Endodermal cell (in vitro differentiated cells): ENCODE results near the gene RCBTB1. TPM values are rescaled to one million over a fixed set of nuclear protein-coding genes. Genes with fewer than 3 reads are reported as not detected.

ENCODE experiments used
- DNase-seq: peaks from one replicate; pipeline ENCODE4 v3.0.0-alpha.2; 2017
- H3K27ac ChIP-seq: 2 replicates; pipeline ENCODE4 v1.5.1; 2013; ENCODE audit warnings: mild to moderate bottlenecking, low read depth, low read length, moderate library complexity
- H3K27me3 ChIP-seq: 2 replicates; pipeline ENCODE4 v1.6.1; 2013; ENCODE audit warnings: mild to moderate bottlenecking, low read length, moderate library complexity; ENCODE audit not compliant: insufficient read depth, control insufficient read depth, poor library complexity, severe bottlenecking
- H3K36me3 ChIP-seq: 2 replicates; pipeline ENCODE4 v1.7.0; 2013; ENCODE audit warnings: mild to moderate bottlenecking, low read length, moderate library complexity; ENCODE audit not compliant: control insufficient read depth, insufficient read depth
- H3K4me1 ChIP-seq: one replicate; pipeline ENCODE4 v1.7.0; 2013; ENCODE audit warnings: low read length; ENCODE audit not compliant: control insufficient read depth, insufficient read depth
- H3K4me3 ChIP-seq: 2 replicates; pipeline ENCODE4 v1.5.1; 2013; ENCODE audit warnings: mild to moderate bottlenecking, low read length, moderate library complexity
- H3K9ac ChIP-seq: 2 replicates; pipeline ENCODE4 v1.6.1; 2013; ENCODE audit warnings: mild to moderate bottlenecking, low read length, moderate library complexity; ENCODE audit not compliant: poor library complexity, severe bottlenecking; ENCODE audit errors: extremely low read depth
- H3K9me3 ChIP-seq: 2 replicates; pipeline ENCODE4 v1.6.1; 2013; ENCODE audit warnings: mild to moderate bottlenecking, low read length, moderate library complexity; ENCODE audit not compliant: control insufficient read depth
- H3K27ac Mint-ChIP-seq: 2 replicates; pipeline ENCODE4 v1.8.0; 2020; ENCODE audit warnings: mixed read lengths
- H3K27me3 Mint-ChIP-seq: 2 replicates; pipeline ENCODE4 v1.8.0; 2021; ENCODE audit warnings: mild to moderate bottlenecking, mixed read lengths; ENCODE audit not compliant: insufficient read depth
- H3K36me3 Mint-ChIP-seq: 2 replicates; pipeline ENCODE4 v1.8.0; 2020; ENCODE audit warnings: low read depth, mixed read lengths
- H3K4me1 Mint-ChIP-seq: 2 replicates; pipeline ENCODE4 v1.8.0; 2020; ENCODE audit warnings: mixed read lengths
- H3K4me3 Mint-ChIP-seq: 2 replicates; pipeline ENCODE4 v1.8.0; 2020; ENCODE audit warnings: mild to moderate bottlenecking, moderate library complexity, mixed read lengths
- H3K9me3 Mint-ChIP-seq: 2 replicates; pipeline ENCODE4 v1.8.0; 2020; ENCODE audit warnings: mild to moderate bottlenecking, mixed read lengths
- WGBS, 2 experiments: methylation state at CpG; one replicate each; pipeline versions ENCODE4 v1.1.5 to v1.1.7; 2013; ENCODE audit warnings: missing lambda C conversion rate in 2 of 2, mixed read lengths in 1 of 2; ENCODE audit not compliant: insufficient coverage in 1 of 2, insufficient read length in 1 of 2; 5-methylcytosine and 5-hydroxymethylcytosine counted together
- total RNA-seq, 2 donors: library from RNA; stranded (reverse); fragmentation: NEBNext Ultra II Directional in 1 of 2; extraction: Animal tissue kit (Norgen Biotek cat#: 25700) in 1 of 2; gene quantifications; 2 replicates in 1 of 2; 3 replicates in 1 of 2; pipeline ENCODE4 v1.2.1, GENCODE V29; 2021
- TF ChIP-seq, protein P1 (sequence below): fragments of 200-600 bp; sonication (generic); conservative IDR thresholded peaks from 2 replicates; pipeline ENCODE4 v1.5.0; 2021; ENCODE audit warnings: antibody characterized with exemption, mild to moderate bottlenecking

Gene RCBTB1
- total RNA-seq, 2 donors from 2014 or later: 40.6 to 46.4 TPM

DNA sequence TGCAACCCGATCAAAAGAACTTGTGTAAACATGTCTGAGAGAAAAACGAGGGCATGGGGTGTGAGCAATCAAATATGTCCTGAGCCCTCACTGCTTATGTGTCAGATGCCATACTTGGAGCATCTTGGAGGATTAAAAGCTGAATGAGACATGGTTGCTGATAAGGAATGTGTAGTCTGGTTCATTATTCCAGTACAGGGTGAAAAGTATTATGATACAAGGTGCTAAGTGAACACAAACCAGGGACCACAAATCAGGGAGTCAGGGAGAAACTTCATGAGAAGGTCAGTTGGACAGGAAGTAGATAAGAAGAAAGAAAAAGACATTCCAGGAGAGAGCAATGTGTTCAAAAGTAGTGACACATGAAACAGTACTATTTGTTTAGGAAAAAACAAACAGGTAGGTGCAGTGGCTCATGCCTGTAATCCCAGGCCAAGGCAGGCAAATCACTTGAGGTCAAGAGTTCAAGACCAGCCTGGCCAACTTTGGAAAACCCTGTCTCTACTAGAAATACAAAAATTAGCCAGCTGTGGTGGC is 2.0 kb upstream of the RCBTB1 start:
- no peaks in the 10 kb centered on the region for H3K9me3 ChIP-seq
- H3K9ac ChIP-seq: no peak overlapping the region
- Mint-ChIP-seq H3K4me3 (no peak overlapping the region), H3K27ac (no peak overlapping the region), H3K4me1 (peaks cover 20% of the 10 kb centered on the region), H3K27me3 (peaks cover 8% of the 10 kb centered on the region), H3K36me3 (peaks cover 8% of the 10 kb centered on the region), H3K9me3 (peaks cover 14% of the 10 kb centered on the region)
- TF ChIP-seq, protein P1, sequence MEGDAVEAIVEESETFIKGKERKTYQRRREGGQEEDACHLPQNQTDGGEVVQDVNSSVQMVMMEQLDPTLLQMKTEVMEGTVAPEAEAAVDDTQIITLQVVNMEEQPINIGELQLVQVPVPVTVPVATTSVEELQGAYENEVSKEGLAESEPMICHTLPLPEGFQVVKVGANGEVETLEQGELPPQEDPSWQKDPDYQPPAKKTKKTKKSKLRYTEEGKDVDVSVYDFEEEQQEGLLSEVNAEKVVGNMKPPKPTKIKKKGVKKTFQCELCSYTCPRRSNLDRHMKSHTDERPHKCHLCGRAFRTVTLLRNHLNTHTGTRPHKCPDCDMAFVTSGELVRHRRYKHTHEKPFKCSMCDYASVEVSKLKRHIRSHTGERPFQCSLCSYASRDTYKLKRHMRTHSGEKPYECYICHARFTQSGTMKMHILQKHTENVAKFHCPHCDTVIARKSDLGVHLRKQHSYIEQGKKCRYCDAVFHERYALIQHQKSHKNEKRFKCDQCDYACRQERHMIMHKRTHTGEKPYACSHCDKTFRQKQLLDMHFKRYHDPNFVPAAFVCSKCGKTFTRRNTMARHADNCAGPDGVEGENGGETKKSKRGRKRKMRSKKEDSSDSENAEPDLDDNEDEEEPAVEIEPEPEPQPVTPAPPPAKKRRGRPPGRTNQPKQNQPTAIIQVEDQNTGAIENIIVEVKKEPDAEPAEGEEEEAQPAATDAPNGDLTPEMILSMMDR: no peak
- WGBS, 2 experiments: 73 to 89% methylated on average over 2 of the region's 2 CpGs
- no peaks in the 10 kb centered on the region for H3K27me3 ChIP-seq
- DNase-seq: no peak
- no peak overlapping the region for H3K27ac ChIP-seq
- peaks cover 8% of the 10 kb centered on the region for H3K36me3 ChIP-seq
- H3K4me3 ChIP-seq: no peak overlapping the region
- H3K4me1 ChIP-seq: no peaks in the 10 kb centered on the region

DNA sequence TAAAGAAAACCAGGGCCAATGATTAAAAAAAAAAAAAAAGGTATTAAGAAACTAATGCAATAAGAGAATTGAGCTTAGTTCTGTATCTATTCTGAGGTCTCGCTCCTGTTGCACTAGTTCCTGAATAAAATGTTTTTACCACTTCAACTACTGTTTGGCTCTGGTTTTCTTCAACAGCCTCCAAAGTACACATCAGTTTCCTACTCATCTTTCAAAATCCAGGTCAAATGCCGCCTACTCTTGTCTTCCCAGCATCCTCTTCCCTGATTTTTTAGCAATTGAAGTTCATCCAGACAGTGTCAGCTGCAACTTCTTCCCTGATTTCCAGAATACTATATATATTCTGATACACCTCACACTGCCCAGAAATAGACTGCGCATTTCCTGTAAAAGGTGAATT is 1.4 kb upstream of the RCBTB1 start:
- peaks cover 11% of the 10 kb centered on the region for H3K9me3 Mint-ChIP-seq
- Histone ChIP-seq H3K4me3 (no peak overlapping the region), H3K36me3 (peaks cover 12% of the 10 kb centered on the region), H3K4me1 (no peaks in the 10 kb centered on the region), H3K27me3 (no peaks in the 10 kb centered on the region), H3K9me3 (no peaks in the 10 kb centered on the region), H3K27ac (no peak overlapping the region), H3K9ac (no peak overlapping the region)
- peaks cover 20% of the 10 kb centered on the region for H3K4me1 Mint-ChIP-seq
- no peak overlapping the region for H3K27ac Mint-ChIP-seq
- H3K4me3 Mint-ChIP-seq: peak overlapping the region; percentile 70
- peaks cover 7% of the 10 kb centered on the region for H3K27me3 Mint-ChIP-seq
- DNase-seq: no peak
- 95 to 98% methylated on average over 2 to 3 of the region's 3 CpGs for WGBS, 2 experiments
- TF ChIP-seq, protein P1: no peak
- peaks cover 10% of the 10 kb centered on the region for H3K36me3 Mint-ChIP-seq

DNA sequence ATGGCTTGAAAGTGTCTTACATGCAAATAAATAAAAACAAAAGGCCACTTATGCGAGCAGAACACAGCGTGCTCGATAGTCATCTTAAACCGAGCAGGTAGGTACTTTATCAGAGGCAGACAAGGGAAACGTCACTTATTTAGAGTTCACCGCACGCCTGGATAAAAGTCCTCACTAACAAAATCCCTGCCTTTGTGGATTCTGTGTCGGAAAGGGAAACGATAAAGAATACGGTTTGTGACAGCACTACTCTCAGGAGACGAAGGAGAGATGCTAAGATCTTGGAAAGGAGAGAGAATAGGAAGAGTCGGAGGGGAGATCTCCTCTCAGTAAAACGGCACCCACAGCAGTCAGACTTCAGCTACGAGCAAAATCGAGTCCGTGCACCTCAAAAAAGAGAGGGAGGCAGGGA is 581 bp downstream of the RCBTB1 start:
- peak overlapping the region; percentile 95 for H3K4me3 ChIP-seq
- H3K27ac ChIP-seq: no peak overlapping the region
- WGBS, 2 experiments: 1 to 2% methylated on average over 15 to 16 of the region's 16 CpGs
- peaks cover 27% of the 10 kb centered on the region for H3K36me3 ChIP-seq
- Mint-ChIP-seq H3K4me1 (peaks cover 20% of the 10 kb centered on the region), H3K36me3 (peaks cover 30% of the 10 kb centered on the region), H3K27me3 (peaks cover 5% of the 10 kb centered on the region), H3K27ac (peak overlapping the region; percentile 77), H3K4me3 (peak overlapping the region; percentile 70), H3K9me3 (no peaks in the 10 kb centered on the region)
- no peaks in the 10 kb centered on the region for H3K4me1 ChIP-seq
- DNase-seq: no peak
- peak overlapping the region; percentile 76 for H3K9ac ChIP-seq
- TF ChIP-seq, protein P1: no peak
- H3K27me3 ChIP-seq: no peaks in the 10 kb centered on the region
- no peaks in the 10 kb centered on the region for H3K9me3 ChIP-seq
